Purkinje cell (primary cell): ENCODE data around the gene IGFBP3. TPM values are rescaled to one million over a fixed set of nuclear protein-coding genes. Genes with fewer than 3 reads are reported as not detected.

Experiments used
- polyA plus RNA-seq: library from polyadenylated mRNA; unstranded; fragments of >200 nt; fragmentation: Nextera tagmentation; gene quantifications from 2 replicates; pipeline ENCODE4 v1.2.1, GENCODE V29; 2014

IGFBP3 gene, protein sequence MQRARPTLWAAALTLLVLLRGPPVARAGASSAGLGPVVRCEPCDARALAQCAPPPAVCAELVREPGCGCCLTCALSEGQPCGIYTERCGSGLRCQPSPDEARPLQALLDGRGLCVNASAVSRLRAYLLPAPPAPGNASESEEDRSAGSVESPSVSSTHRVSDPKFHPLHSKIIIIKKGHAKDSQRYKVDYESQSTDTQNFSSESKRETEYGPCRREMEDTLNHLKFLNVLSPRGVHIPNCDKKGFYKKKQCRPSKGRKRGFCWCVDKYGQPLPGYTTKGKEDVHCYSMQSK
- 2.7 and 10.5 TPM in 2 replicates for polyA plus RNA-seq

DNA sequence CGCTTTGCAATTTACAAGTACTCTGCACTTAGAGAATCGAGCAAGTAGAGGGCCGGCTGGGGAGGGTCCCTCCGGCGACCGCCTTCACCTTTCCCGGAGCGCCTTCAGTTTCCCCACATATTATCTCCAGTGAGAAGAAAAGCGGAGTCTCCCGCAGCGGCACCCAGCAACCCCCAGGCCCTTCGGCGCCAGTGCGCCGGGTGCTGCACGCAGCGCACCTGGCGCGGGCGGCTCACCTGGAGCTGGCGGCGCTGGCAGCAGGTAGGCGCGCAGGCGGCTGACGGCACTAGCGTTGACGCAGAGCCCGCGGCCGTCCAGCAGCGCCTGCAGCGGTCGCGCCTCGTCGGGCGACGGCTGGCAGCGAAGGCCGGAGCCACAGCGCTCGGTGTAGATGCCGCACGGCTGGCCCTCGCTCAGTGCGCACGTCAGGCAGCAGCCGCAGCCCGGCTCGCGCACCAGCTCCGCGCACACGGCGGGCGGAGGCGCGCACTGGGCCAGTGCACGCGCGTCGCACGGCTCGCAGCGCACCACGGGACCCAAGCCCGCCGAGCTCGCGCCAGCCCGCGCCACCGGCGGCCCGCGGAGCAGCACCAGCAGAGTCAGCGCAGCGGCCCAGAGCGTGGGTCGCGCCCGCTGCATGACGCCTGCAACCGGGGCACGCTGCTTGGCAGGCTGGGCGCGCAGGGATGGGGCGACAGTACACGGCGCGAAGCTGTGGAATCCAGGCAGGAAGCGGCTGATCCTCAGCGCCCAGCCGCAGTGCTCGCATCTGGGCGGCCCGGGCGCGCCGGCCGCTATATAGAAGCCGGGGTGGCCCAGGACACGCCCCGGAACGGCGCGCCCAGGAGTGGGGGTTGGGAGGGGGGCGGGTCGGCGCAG, at the start of gene IGFBP3:
Gene IGFBP3, minus strand, starts transcription at position 771 of the 879 bp plus-strand sequence. Its CDS starts 132 bp downstream, at position 639.

DNA sequence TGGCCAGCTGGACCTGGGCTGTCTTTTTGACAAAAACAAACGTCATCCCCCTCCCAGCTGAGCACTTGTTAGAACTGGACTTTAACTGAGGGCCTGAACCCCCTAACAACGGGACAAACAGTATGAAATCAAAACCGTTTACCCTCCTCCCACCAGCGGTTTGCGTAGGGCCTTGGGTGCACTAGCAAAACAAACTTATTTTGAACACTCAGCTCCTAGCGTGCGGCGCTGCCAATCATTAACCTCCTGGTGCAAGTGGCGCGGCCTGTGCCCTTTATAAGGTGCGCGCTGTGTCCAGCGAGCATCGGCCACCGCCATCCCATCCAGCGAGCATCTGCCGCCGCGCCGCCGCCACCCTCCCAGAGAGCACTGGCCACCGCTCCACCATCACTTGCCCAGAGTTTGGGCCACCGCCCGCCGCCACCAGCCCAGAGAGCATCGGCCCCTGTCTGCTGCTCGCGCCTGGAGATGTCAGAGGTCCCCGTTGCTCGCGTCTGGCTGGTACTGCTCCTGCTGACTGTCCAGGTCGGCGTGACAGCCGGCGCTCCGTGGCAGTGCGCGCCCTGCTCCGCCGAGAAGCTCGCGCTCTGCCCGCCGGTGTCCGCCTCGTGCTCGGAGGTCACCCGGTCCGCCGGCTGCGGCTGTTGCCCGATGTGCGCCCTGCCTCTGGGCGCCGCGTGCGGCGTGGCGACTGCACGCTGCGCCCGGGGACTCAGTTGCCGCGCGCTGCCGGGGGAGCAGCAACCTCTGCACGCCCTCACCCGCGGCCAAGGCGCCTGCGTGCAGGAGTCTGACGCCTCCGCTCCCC, 32.7 kb downstream of the IGFBP3 start, which contains the start of gene IGFBP1:
Gene IGFBP1, plus strand, starts transcription at position 304 of the 808 bp plus-strand sequence. Its CDS starts 165 bp downstream, at position 469.

DNA sequence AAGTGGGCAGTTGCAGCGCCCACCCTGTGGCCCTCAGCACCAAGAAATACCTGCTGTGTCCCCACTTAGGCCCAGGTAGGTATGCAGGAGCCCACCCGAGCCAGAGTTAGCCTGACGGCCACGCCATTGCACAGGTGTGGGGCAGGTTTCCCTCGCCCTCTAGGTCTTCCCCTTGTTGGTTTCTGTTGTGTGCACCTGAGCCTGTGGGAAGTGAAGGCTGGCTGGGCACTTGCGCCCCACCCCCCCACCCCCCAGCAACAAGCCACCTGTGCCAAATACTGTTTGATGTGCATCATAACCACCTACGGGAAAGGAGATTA, 48.1 kb downstream of the IGFBP3 start, which contains the start of gene CCDC201:
Gene CCDC201, minus strand, starts transcription at position 48 of the 320 bp plus-strand sequence. CDS start 75 bp downstream, outside the sequence.

Other genes with a start within 250 kb of the IGFBP3 start
- not detected in 2 replicates for gene CCDC201, start 48.2 kb downstream of the IGFBP3 start, polyA plus RNA-seq
- gene IGFBP1, start 32.8 kb downstream of the IGFBP3 start, polyA plus RNA-seq = 1.3 TPM in 1 of 2 replicates, not detected in the other